ENCODE data around the gene P2RX3.

GRCh38 chr11:57363131-57364080 lies 25.3 kb downstream of the P2RX3 start:
- TF ChIP-seq POLR2AphosphoS5 (IDR thresholded peaks at IDR 0.05; ENCODE audit: low read depth, low read length) (no peak), REST (IDR thresholded peaks at IDR 0.05; ENCODE audit: insufficient read depth in 1 of 2, low read depth in 2 of 2, low read length in 2 of 2) (no peak)

Measured in PFSK-1 (cell line).